GM19025 (cell line): ENCODE results near the gene CAPZA3.
"Not testable (repeated sequence)": the region's sequence is repeated elsewhere in the genome, so short reads cannot be mapped to it uniquely, and the experiment has no call there.

ENCODE experiments used
- ATAC-seq: cut with Tn5 transposase; IDR thresholded peaks from one replicate; pipeline ENCODE4 v1.9.1; 2021; ENCODE audit warnings: mild to moderate bottlenecking, low read depth, moderate library complexity; ENCODE audit not compliant: unreplicated experiment

The CAPZA3 gene

DNA sequence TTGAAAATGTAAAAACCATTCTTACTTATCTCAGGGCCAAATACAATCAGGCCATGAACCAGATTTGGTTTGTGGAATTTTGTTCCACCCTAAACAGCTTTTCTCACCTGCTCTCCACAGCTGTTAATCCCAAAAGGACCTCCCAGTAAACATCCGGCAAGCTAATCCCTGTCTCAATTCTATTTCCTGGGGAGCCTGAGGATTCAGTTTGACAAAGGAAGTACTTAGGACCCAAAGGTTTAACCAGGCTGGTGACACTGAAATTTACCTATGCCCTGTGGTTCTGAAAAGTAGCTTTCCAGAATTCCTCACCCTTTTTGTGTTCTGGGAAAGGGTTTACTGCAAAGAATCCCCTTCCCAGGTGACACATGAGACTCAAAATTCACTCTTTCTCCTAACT lies 15.0 kb downstream of the CAPZA3 start:
- no peak for ATAC-seq

GRCh38 chr12:18753481-18754123 lies 15.7 kb downstream of the CAPZA3 start:
- ATAC-seq, result no peak

GRCh38 chr12:18754124-18754707 lies 16.3 kb downstream of the CAPZA3 start:
- no peak for ATAC-seq

- no peak for ATAC-seq
Observed at GRCh38 chr12:18755341-18755740, 17.4 kb downstream of the CAPZA3 start.

- ATAC-seq, result not testable (repeated sequence)
Observed at GRCh38 chr12:18766479-18766878, 28.6 kb downstream of the CAPZA3 start.

DNA sequence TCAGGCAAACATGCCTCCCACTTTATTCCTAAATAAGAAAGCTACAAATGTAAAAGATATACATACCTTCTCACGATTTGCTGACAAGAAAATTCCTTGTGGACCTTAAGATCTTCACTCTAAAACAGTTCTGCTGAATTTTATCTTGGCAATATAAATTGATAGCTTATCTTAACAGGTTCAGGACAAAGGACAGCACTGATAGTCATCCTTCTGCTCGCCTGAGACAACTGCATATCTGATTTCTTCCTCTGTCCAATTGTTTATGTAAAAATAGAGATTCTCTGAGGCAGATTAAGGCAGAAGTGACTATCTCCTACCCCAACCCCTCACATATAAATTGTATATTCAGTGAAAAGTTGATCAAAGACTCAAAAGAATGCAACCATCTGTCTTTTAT lies 44.9 kb downstream of the CAPZA3 start:
- no peak for ATAC-seq

DNA sequence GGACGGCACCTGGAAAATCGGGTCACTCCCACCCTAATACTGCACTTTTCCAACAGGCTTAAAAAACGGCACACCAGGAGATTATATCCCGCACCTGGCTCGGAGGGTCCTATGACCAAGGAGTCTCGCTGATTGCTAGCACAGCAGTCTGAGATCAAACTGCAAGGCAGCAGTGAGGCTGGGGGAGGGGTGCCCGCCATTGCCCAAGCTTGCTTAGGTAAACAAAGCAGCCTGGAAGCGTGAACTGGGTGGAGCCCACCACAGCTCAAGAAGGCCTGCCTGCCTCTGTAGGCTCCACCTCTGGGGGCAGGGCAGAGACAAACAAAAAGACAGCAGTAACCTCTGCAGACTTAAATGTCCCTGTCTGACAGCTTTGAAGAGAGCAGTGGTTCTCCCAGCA lies 47.5 kb downstream of the CAPZA3 start:
- not testable (repeated sequence) for ATAC-seq
